Testis (tissue), 2 donors: Measurements from ENCODE around the gene ACOX3.

Experiments used
- POLR2A ChIP-seq: fragments of 450-650 bp; IDR thresholded peaks from one replicate; pipeline ENCODE4 v1.6.1; 2017; ENCODE audit warnings: antibody characterized with exemption, mild to moderate bottlenecking, moderate library complexity
- TF ChIP-seq, protein P1 (sequence below), 3 experiments: fragments of 450-650 bp in 2 of 3; fragments of 200-600 bp in 1 of 3; sonication (generic) in 1 of 3; IDR thresholded peaks; one replicate each; pipeline ENCODE4 v1.5.1; 2016 to 2019; ENCODE audit warnings: antibody characterized with exemption in 3 of 3, mild to moderate bottlenecking in 2 of 3, moderate library complexity in 1 of 3

DNA sequence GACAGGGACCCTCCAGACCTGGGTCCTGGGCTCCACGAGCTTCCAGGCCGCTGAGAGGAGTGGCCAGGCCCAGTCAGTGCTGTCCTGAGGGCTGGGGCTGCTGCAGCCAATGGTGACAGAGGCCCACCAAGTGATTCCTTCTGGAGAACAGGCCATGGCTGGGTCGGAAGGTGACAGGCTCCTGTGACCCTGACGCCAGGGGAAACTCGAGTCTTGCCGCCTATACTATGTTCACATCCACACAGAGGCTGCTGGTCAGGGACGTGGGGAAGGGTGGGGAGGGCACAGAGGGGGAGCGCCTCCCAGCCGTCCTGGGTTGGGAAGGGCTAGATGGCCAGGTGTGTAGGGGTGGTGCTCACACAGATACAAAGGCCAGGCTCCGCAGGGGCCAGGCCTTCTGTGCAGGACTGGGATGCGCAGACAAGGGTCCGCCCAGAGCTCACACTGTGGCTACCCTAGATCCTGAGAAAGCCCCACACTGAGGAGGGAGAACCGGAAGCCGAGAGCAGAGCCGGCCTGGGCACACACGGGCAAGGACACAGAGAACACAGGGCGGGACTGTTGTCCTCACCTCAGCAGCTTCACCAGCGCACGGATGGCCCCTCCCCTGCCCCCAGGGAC, 89.6 kb downstream of the ACOX3 start:
- no peak for TF ChIP-seq POLR2A
- TF ChIP-seq, protein P1, sequence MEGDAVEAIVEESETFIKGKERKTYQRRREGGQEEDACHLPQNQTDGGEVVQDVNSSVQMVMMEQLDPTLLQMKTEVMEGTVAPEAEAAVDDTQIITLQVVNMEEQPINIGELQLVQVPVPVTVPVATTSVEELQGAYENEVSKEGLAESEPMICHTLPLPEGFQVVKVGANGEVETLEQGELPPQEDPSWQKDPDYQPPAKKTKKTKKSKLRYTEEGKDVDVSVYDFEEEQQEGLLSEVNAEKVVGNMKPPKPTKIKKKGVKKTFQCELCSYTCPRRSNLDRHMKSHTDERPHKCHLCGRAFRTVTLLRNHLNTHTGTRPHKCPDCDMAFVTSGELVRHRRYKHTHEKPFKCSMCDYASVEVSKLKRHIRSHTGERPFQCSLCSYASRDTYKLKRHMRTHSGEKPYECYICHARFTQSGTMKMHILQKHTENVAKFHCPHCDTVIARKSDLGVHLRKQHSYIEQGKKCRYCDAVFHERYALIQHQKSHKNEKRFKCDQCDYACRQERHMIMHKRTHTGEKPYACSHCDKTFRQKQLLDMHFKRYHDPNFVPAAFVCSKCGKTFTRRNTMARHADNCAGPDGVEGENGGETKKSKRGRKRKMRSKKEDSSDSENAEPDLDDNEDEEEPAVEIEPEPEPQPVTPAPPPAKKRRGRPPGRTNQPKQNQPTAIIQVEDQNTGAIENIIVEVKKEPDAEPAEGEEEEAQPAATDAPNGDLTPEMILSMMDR (IDR thresholded peaks at IDR 0.05) = no peak
